Measurements from ENCODE around the gene XPNPEP3.

The XPNPEP3 gene

DNA sequence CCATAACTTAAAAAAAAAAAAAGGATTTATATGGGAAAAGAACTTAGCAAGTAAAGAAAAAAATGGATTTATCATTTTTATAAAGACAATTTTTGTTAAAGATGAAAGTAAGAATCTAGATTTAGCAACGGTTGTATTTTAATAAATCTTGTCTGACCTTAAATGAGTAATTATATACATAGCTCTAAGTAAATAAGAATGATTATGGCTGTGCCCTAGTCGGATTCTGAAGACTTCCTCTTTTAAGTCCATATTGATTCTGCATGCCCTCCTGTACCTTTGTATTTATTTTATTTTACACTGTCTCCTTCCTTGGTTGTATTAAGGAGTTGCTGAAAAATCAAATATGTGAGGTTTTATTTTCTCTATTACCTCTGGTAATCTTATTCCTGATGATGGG lies 101.4 kb downstream of the XPNPEP3 start:
- Histone ChIP-seq H3K18ac (ENCODE audit: low read length) (no peak overlapping the region), H3K79me2 (ENCODE audit: control insufficient read depth, insufficient read depth, low read length) (peaks cover 29% of the 10 kb centered on the region), H2AK5ac (ENCODE audit: low read length) (no peak overlapping the region), H4K5ac (ENCODE audit: low read length) (no peak overlapping the region), H2BK120ac (ENCODE audit: low read depth, low read length) (no peak overlapping the region), H3K4me1 (ENCODE audit: control insufficient read depth, low read depth, low read length) (no peaks in the 10 kb centered on the region), H4K8ac (ENCODE audit: low read depth, low read length) (no peak overlapping the region), H3K79me1 (ENCODE audit: low read length) (peaks cover 5% of the 10 kb centered on the region), H3K56ac (ENCODE audit: low read length) (no peak overlapping the region), H3K27me3 (ENCODE audit: insufficient read depth, low read length, poor library complexity) (no peaks in the 10 kb centered on the region), H2BK15ac (replicated peaks; ENCODE audit: low read depth) (no peak overlapping the region), H3K4me3 (ENCODE audit: low read length) (no peak overlapping the region), H3K27ac (ENCODE audit: low read depth, low read length) (no peak overlapping the region), H2BK5ac (ENCODE audit: low read length) (no peak overlapping the region), H3K4ac (ENCODE audit: low read depth, low read length) (no peak overlapping the region), H3K23ac (ENCODE audit: low read length) (no peak overlapping the region), H3K36me3 (ENCODE audit: control insufficient read depth, insufficient read depth, low read length) (no peaks in the 10 kb centered on the region), H3K9ac (ENCODE audit: low read length) (no peak overlapping the region), H3K4me2 (ENCODE audit: low read length) (no peak overlapping the region)
- no CpG with 5 or more reads among the region's 2 CpGs for WGBS (ENCODE audit: extremely low coverage, insufficient coverage, low lambda C conversion rate)
- DNase-seq, result no peak

DNA sequence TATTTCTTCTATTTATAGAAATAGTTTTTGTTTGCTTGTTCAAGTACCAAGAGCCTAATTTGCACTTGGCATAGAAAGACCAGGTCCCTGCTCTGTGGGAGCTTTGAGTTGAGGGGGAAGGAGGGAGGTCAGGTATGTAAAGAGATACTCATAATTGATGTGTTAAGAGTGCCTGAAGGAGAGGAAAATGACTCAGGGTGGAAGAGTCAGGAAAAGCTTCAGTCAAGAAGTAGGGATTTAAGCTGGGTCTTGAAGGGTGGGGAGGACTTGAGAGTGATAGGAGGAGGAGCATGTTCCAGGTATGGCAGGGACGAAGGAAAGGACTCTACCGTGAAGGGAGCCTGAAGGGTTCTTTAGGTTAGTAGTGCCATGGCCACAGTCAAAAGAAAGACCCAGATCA lies 103.2 kb downstream of the XPNPEP3 start:
- peak; percentile 52 for DNase-seq
- H3K18ac ChIP-seq (ENCODE audit: low read length), result no peak overlapping the region
- H4K8ac ChIP-seq (ENCODE audit: low read depth, low read length), result no peak overlapping the region
- peak overlapping the region; percentile 24 for H3K23ac ChIP-seq (ENCODE audit: low read length)
- H2BK120ac ChIP-seq (ENCODE audit: low read depth, low read length), result no peak overlapping the region
- no peak overlapping the region for H3K4ac ChIP-seq (ENCODE audit: low read depth, low read length)
- no peak overlapping the region for H4K5ac ChIP-seq (ENCODE audit: low read length)
- H2BK5ac ChIP-seq (ENCODE audit: low read length), result no peak overlapping the region
- H3K27me3 ChIP-seq (ENCODE audit: insufficient read depth, low read length, poor library complexity), result no peaks in the 10 kb centered on the region
- no peak overlapping the region for H3K56ac ChIP-seq (ENCODE audit: low read length)
- no peak overlapping the region for H3K4me2 ChIP-seq (ENCODE audit: low read length)
- H3K36me3 ChIP-seq (ENCODE audit: control insufficient read depth, insufficient read depth, low read length), result peaks cover 2% of the 10 kb centered on the region
- H3K9ac ChIP-seq (ENCODE audit: low read length), result no peak overlapping the region
- H3K4me1 ChIP-seq (ENCODE audit: control insufficient read depth, low read depth, low read length), result no peaks in the 10 kb centered on the region
- WGBS (ENCODE audit: extremely low coverage, insufficient coverage, low lambda C conversion rate), result no CpG with 5 or more reads among the region's 2 CpGs
- H2BK15ac ChIP-seq (replicated peaks; ENCODE audit: low read depth), result no peak overlapping the region
- no peak overlapping the region for H3K4me3 ChIP-seq (ENCODE audit: low read length)
- peaks cover 21% of the 10 kb centered on the region for H3K79me2 ChIP-seq (ENCODE audit: control insufficient read depth, insufficient read depth, low read length)
- H3K79me1 ChIP-seq (ENCODE audit: low read length), result peaks cover 8% of the 10 kb centered on the region
- H2AK5ac ChIP-seq (ENCODE audit: low read length), result no peak overlapping the region
- no peak overlapping the region for H3K27ac ChIP-seq (ENCODE audit: low read depth, low read length)

DNA sequence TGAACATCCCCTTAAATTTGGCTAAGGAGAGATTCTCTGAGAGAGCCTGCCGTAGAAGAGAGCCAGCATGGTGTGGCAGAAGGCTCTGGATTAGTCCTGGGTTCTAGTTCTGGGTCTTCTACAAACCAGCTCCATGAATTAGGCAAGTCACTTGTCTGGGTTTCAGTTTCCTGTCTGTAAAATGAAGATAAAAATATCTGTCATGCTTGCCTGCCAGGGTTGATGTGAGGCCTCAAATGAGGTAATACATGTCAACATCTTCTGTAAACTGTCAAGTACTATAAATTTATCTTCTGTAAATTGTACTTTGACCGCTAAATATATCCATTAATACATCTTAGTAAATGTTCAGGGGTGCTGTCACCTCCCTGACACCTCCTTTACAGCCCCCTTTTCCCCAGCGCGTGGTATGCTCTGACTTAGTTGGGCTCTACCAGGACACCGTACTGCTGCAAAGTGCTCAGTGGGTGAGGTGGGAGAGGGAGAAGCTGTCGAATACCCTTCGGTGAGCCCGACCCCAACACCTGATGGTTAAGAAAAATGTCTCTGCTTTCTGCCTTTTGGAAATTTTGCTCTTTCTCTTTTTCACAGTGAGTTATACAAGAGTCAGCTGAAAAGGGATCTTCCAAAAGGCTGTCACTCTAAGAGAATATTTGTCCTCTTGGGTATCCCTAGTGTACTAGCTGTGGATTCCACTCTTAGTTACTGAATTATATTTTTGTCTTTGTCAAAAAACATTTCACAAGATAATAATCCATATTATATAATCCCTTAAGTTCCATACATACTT lies 109.2 kb downstream of the XPNPEP3 start:
- WGBS (ENCODE audit: extremely low coverage, insufficient coverage, low lambda C conversion rate), result no CpG with 5 or more reads among the region's 8 CpGs
- Histone ChIP-seq H2BK15ac (replicated peaks; ENCODE audit: low read depth) (no peak overlapping the region), H3K36me3 (ENCODE audit: control insufficient read depth, insufficient read depth, low read length) (peaks cover 3% of the 10 kb centered on the region)

DNA sequence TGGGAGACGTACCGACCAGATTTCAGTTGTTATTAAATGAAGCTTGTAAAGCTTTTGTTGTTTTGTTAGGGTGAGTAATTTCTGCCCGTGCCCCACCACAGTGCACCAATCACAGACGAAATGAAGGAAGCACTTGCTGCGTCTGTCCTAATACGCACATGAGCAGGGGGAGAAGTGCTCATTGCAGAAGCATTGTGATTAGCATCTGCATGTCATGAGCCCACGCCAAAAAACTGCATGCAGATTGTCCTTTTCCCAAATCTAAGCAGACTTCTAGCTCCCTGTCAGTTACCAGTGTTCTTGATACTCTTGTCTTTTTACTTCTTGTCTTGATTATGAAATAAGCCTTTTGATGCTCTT lies 109.8 kb downstream of the XPNPEP3 start:
- no peak overlapping the region for H3K9ac ChIP-seq (ENCODE audit: low read length)
- H3K56ac ChIP-seq (ENCODE audit: low read length), result no peak overlapping the region
- no peak overlapping the region for H2BK120ac ChIP-seq (ENCODE audit: low read depth, low read length)
- no peak overlapping the region for H2BK15ac ChIP-seq (replicated peaks; ENCODE audit: low read depth)
- H3K79me1 ChIP-seq (ENCODE audit: low read length), result peaks cover 5% of the 10 kb centered on the region
- H3K79me2 ChIP-seq (ENCODE audit: control insufficient read depth, insufficient read depth, low read length), result peaks cover 5% of the 10 kb centered on the region
- no peak overlapping the region for H4K8ac ChIP-seq (ENCODE audit: low read depth, low read length)
- H3K18ac ChIP-seq (ENCODE audit: low read length), result no peak overlapping the region
- H3K4me2 ChIP-seq (ENCODE audit: low read length), result no peak overlapping the region
- no peak overlapping the region for H3K23ac ChIP-seq (ENCODE audit: low read length)
- H2AK5ac ChIP-seq (ENCODE audit: low read length), result no peak overlapping the region
- H3K4me1 ChIP-seq (ENCODE audit: control insufficient read depth, low read depth, low read length), result no peaks in the 10 kb centered on the region
- no peak overlapping the region for H3K4me3 ChIP-seq (ENCODE audit: low read length)
- WGBS (ENCODE audit: extremely low coverage, insufficient coverage, low lambda C conversion rate), result no CpG with 5 or more reads among the region's 7 CpGs
- H4K5ac ChIP-seq (ENCODE audit: low read length), result no peak overlapping the region
- H3K4ac ChIP-seq (ENCODE audit: low read depth, low read length), result no peak overlapping the region
- H2BK5ac ChIP-seq (ENCODE audit: low read length), result no peak overlapping the region
- DNase-seq, result no peak
- peaks cover 3% of the 10 kb centered on the region for H3K36me3 ChIP-seq (ENCODE audit: control insufficient read depth, insufficient read depth, low read length)
- no peaks in the 10 kb centered on the region for H3K27me3 ChIP-seq (ENCODE audit: insufficient read depth, low read length, poor library complexity)
- no peak overlapping the region for H3K27ac ChIP-seq (ENCODE audit: low read depth, low read length)

More for the DNA sequence above, 109.2 kb downstream of the XPNPEP3 start:
- H3K56ac ChIP-seq (ENCODE audit: low read length), result no peak overlapping the region
- DNase-seq, result no peak
- peaks cover 7% of the 10 kb centered on the region for H3K79me2 ChIP-seq (ENCODE audit: control insufficient read depth, insufficient read depth, low read length)
- no peak overlapping the region for H2BK120ac ChIP-seq (ENCODE audit: low read depth, low read length)
- no peak overlapping the region for H3K18ac ChIP-seq (ENCODE audit: low read length)
- no peak overlapping the region for H4K5ac ChIP-seq (ENCODE audit: low read length)
- no peak overlapping the region for H2AK5ac ChIP-seq (ENCODE audit: low read length)
- no peak overlapping the region for H3K9ac ChIP-seq (ENCODE audit: low read length)
- no peaks in the 10 kb centered on the region for H3K27me3 ChIP-seq (ENCODE audit: insufficient read depth, low read length, poor library complexity)
- H3K23ac ChIP-seq (ENCODE audit: low read length), result no peak overlapping the region
- H3K4me2 ChIP-seq (ENCODE audit: low read length), result no peak overlapping the region
- peaks cover 5% of the 10 kb centered on the region for H3K79me1 ChIP-seq (ENCODE audit: low read length)
- H3K4me3 ChIP-seq (ENCODE audit: low read length), result no peak overlapping the region
- H2BK5ac ChIP-seq (ENCODE audit: low read length), result no peak overlapping the region
- no peak overlapping the region for H3K4ac ChIP-seq (ENCODE audit: low read depth, low read length)
- H4K8ac ChIP-seq (ENCODE audit: low read depth, low read length), result no peak overlapping the region
- H3K4me1 ChIP-seq (ENCODE audit: control insufficient read depth, low read depth, low read length), result no peaks in the 10 kb centered on the region
- H3K27ac ChIP-seq (ENCODE audit: low read depth, low read length), result no peak overlapping the region

DNA sequence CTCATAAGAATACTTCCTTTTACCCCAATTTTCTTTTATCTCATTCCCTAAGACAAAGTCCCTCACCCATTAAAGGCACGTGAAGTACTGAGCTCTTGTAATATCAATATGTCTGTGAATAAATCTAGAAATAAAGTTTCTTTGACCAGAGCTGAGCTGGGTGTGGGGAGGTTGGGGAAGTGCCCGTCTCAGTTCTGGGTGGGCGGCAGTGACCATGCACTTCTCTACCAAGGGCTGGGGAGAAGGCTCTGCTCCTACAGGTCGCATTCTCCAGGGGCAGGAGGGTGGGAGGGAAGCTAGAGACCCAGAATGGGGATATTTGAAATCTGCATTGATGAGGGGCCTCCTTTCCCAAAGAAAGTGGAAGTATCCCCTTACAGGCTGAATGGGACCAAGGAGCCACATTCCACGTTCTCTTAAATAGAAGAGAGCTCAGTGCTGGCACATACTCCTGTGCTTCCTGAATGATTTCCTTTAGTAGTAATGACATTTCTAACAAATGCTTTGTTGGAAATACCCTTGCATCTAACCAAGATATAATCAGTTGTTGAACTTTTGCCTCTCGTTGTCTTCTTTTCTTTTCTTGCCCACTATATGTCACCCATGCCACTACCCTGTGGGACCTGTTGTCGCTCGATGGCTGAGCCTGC lies 110.3 kb downstream of the XPNPEP3 start:
- Histone ChIP-seq H3K27me3 (ENCODE audit: insufficient read depth, low read length, poor library complexity) (no peaks in the 10 kb centered on the region), H4K5ac (ENCODE audit: low read length) (no peak overlapping the region), H2BK120ac (ENCODE audit: low read depth, low read length) (no peak overlapping the region), H2AK5ac (ENCODE audit: low read length) (no peak overlapping the region), H3K4me3 (ENCODE audit: low read length) (no peak overlapping the region), H3K4me2 (ENCODE audit: low read length) (no peak overlapping the region), H3K56ac (ENCODE audit: low read length) (no peak overlapping the region), H3K79me1 (ENCODE audit: low read length) (peaks cover 5% of the 10 kb centered on the region), H4K8ac (ENCODE audit: low read depth, low read length) (no peak overlapping the region), H3K27ac (ENCODE audit: low read depth, low read length) (no peak overlapping the region), H3K36me3 (ENCODE audit: control insufficient read depth, insufficient read depth, low read length) (peaks cover 3% of the 10 kb centered on the region), H3K79me2 (ENCODE audit: control insufficient read depth, insufficient read depth, low read length) (no peaks in the 10 kb centered on the region), H3K4ac (ENCODE audit: low read depth, low read length) (no peak overlapping the region), H3K18ac (ENCODE audit: low read length) (no peak overlapping the region), H3K9ac (ENCODE audit: low read length) (no peak overlapping the region), H2BK15ac (replicated peaks; ENCODE audit: low read depth) (no peak overlapping the region), H3K4me1 (ENCODE audit: control insufficient read depth, low read depth, low read length) (no peaks in the 10 kb centered on the region), H2BK5ac (ENCODE audit: low read length) (no peak overlapping the region), H3K23ac (ENCODE audit: low read length) (no peak overlapping the region)
- DNase-seq, result no peak
- WGBS (ENCODE audit: extremely low coverage, insufficient coverage, low lambda C conversion rate), result no CpG with 5 or more reads among the region's 8 CpGs
